Adrenal gland (tissue), 12 donors: ENCODE data around the gene PKDCC. TPM values are rescaled to one million over a fixed set of nuclear protein-coding genes. Genes with fewer than 3 reads are reported as not detected.
A peak's percentile ranks its signal among the peaks of the same experiment; 100 is the strongest.

Experiments used
- DNase-seq, 7 donors: peaks; one replicate each; pipeline ENCODE4 v3.0.0-alpha.2; 2019 to 2020
- H3K27ac ChIP-seq, 5 donors: fragments of 200-600 bp; sonication (generic) in 4 of 5; 1 replicate in 3 of 5; 2 replicates in 2 of 5; pipeline versions ENCODE4 v1.5.1 to v1.8.0; 2016 to 2020; ENCODE audit warnings: mild to moderate bottlenecking in 1 of 5
- H3K27me3 ChIP-seq: fragments of 200-600 bp; 2 replicates; pipeline ENCODE4 v1.8.0; 2021
- H3K36me3 ChIP-seq, 2 donors: fragments of 200-600 bp; replicated peaks in 1 of 2; 1 replicate in 1 of 2; 2 replicates in 1 of 2; pipeline versions ENCODE4 v1.5.1 to v1.8.0; 2018 to 2022
- H3K4me1 ChIP-seq, 2 donors: fragments of 200-600 bp; replicated peaks in 1 of 2; 1 replicate in 1 of 2; 2 replicates in 1 of 2; pipeline versions ENCODE4 v1.5.1 to v1.8.0; 2018 to 2021
- H3K4me3 ChIP-seq, 4 donors: fragments of 200-600 bp; sonication (generic) in 3 of 4; one replicate each; pipeline ENCODE4 v1.5.1; 2016 to 2018
- H3K9me3 ChIP-seq, 3 donors: fragments of 200-600 bp; sonication (generic) in 1 of 3; replicated peaks in 1 of 3; 1 replicate in 2 of 3; 2 replicates in 1 of 3; pipeline versions ENCODE4 v1.5.1 to v1.8.0; 2016 to 2021
- POLR2A ChIP-seq, 2 donors: fragments of 450-650 bp; IDR thresholded peaks; one replicate each; pipeline ENCODE4 v1.6.1; 2017; ENCODE audit warnings: antibody characterized with exemption in 2 of 2, mild to moderate bottlenecking in 2 of 2, moderate library complexity in 1 of 2
- WGBS, 4 donors: extraction: QIAGEN DNeasy Blood & Tissue Kit in 2 of 4; methylation state at CpG; one replicate each; pipeline versions ENCODE4 v1.1.5 to v1.1.7; 2013 to 2017; 5-methylcytosine and 5-hydroxymethylcytosine counted together
- intact Hi-C, 2 donors: fragments of 100-400 bp; cut with DNase I; formaldehyde crosslinking; loops; one replicate each; pipeline versions ENCODE4 v1.14.1 to v1.15.0; 2022 to 2023
- polyA plus RNA-seq, 3 donors: library from polyadenylated mRNA; stranded (reverse); fragments of 200-250 nt in 2 of 3; fragments of 350-450 nt in 1 of 3; fragmentation: Illumina TruSeq in 1 of 3; extraction: RNeasy Lipid Tissue Mini Kit (QIAGEN cat#74804) in 1 of 3; gene quantifications; one replicate each; pipeline ENCODE4 v1.2.3, GENCODE V29; 2013 to 2014
- total RNA-seq, 9 donors: library from RNA; depleted of rRNA in 4 of 9; stranded (reverse); fragments of >200 nt in 4 of 9; fragments of 120-200 nt in 1 of 9; fragmentation: NEBNext Ultra II Directional in 1 of 9; extraction: Animal tissue kit (Norgen Biotek cat#: 25700) in 1 of 9; gene quantifications; one replicate each; pipeline versions ENCODE4 v1.1.0 to v1.2.4, GENCODE V29; 2013 to 2023
- TF ChIP-seq, protein P1 (sequence below), 6 experiments: fragments of 450-650 bp in 4 of 6; fragments of 200-600 bp in 2 of 6; sonication (generic) in 1 of 6; IDR thresholded peaks; 1 replicate in 5 of 6; 2 replicates in 1 of 6; pipeline versions ENCODE4 v1.5.1 to v1.8.0; 2016 to 2021; ENCODE audit warnings: antibody characterized with exemption in 6 of 6, mild to moderate bottlenecking in 2 of 6, moderate library complexity in 1 of 6
- donor health status: healthy with polysubstance abuse.
- donor health status: Bipolar disorder and iron deficiency.
- donor health status: DM: yes; HTN: yes; CAD: no.
- donor health status: DM: no; HTN: no; CAD: no.
- donor health status: DM: no; HTN: no; CAD: no.
- donor health status: DM: yes; HTN: yes; CAD: no.

Gene PKDCC
- total and polyA plus RNA-seq, 12 donors: 29.7 to 170 (median 51.5) TPM

DNA sequence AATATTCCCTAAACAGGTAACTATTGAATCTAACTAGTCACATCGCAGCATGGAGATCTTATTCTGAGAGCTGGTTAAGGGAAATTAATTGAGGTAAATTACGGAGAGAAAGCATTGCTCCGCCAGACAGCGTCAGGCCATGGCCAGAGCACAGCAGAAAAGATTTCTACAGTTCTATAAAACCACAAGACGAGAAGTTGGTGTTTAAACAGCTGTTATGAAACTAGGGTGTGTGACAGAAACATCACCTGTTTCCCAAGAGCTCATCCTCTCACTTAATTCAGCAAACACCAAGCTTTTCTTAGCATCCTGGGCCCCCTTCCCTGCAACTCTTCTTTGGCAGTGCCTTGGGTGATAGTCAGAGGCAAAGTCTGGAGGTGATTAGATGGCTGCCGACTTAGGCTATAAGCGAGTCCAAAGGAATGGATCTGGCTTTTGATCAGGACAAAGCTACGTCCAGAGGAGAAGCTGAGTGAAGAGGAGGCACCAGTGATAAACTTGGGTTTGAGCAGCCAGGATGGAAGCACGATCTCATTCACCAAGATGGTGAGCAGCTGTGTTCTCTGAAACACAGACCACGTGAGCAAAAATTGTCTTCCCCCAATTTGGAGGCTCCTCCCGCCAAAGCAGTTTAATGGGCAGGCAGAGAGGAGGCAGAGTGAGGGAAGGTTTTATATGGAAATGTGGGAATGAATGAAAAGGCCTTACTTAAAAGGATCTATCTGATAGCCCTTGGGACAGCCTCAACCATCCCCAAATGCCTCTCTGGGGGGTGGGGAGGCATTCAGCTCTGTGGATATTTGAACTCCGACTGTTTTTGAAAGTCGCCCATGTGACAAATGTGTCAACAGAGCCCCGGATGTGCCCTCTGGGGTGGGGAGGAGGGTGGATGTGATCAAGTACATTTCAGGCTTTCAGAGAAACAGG is 57.8 kb downstream of the PKDCC start:
- intact Hi-C loops: loop anchor here in 1 of 2 donors (10.0 kb wide), 1 partner anchor 69 kb away; no protein-coding TSS in a partner anchor
- Histone ChIP-seq H3K27me3 (no peaks in the 10 kb centered on the region), H3K9me3 (no peaks in the 10 kb centered on the region), H3K4me1 (peaks cover 12 to 23% of the 10 kb centered on the region in 2 donors), H3K4me3 (no peak overlapping the region), H3K36me3 (no peaks in the 10 kb centered on the region), H3K27ac (peak overlapping the region in 3 of 5 donors; percentile 16 to 77 (median 67))
- WGBS, 4 donors: 65 to 76% (median 70%) methylated on average over 14 of the region's 14 CpGs
- peak in 6 of 7 donors; percentile 43 to 78 (median 54) for DNase-seq
- TF ChIP-seq, protein P1, sequence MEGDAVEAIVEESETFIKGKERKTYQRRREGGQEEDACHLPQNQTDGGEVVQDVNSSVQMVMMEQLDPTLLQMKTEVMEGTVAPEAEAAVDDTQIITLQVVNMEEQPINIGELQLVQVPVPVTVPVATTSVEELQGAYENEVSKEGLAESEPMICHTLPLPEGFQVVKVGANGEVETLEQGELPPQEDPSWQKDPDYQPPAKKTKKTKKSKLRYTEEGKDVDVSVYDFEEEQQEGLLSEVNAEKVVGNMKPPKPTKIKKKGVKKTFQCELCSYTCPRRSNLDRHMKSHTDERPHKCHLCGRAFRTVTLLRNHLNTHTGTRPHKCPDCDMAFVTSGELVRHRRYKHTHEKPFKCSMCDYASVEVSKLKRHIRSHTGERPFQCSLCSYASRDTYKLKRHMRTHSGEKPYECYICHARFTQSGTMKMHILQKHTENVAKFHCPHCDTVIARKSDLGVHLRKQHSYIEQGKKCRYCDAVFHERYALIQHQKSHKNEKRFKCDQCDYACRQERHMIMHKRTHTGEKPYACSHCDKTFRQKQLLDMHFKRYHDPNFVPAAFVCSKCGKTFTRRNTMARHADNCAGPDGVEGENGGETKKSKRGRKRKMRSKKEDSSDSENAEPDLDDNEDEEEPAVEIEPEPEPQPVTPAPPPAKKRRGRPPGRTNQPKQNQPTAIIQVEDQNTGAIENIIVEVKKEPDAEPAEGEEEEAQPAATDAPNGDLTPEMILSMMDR (IDR thresholded peaks at IDR 0.05): no peak
- no peak for TF ChIP-seq POLR2A (IDR thresholded peaks at IDR 0.05)

DNA sequence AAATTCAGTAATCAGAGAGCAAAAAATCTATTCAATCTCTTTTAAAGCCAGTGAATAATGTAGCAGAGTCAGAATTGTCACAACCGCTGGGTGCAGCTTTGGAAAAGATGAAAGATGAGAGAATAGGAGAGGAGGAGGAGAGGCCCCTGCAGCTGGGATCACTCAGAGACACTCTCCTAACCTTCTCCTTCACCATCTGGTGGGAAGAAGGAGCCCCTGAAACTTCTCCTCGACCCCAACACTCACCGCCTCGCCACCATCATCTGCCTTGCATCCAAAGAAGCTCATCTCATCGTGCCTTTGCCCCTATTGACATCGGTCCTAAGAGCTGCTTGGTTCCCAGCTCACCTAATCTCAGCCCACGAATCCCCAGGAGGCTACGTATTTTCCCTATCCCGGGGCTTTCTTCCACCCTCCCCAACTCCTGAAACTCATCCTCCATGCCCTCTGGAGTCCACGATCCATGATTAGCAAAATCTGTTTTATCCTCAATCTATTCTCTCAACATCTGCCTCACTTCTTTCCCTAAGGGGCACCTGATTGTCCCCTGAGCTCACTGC is 58.5 kb downstream of the PKDCC start:
- Histone ChIP-seq H3K4me1 (peaks cover 9 to 19% of the 10 kb centered on the region in 2 donors), H3K36me3 (no peaks in the 10 kb centered on the region), H3K27me3 (no peaks in the 10 kb centered on the region), H3K27ac (peak overlapping the region in 2 of 5 donors; percentile 66 to 77), H3K4me3 (no peak overlapping the region), H3K9me3 (no peaks in the 10 kb centered on the region)
- intact Hi-C loops: loop anchor here in 1 of 2 donors (10.0 kb wide), 1 partner anchor 68 kb away; no protein-coding TSS in a partner anchor
- WGBS, 4 donors: 80 to 85% (median 82%) methylated on average over 10 of the region's 10 CpGs
- no peak for TF ChIP-seq POLR2A (IDR thresholded peaks at IDR 0.05)
- TF ChIP-seq, protein P1 (IDR thresholded peaks at IDR 0.05): no peak
- DNase-seq: no peak

DNA sequence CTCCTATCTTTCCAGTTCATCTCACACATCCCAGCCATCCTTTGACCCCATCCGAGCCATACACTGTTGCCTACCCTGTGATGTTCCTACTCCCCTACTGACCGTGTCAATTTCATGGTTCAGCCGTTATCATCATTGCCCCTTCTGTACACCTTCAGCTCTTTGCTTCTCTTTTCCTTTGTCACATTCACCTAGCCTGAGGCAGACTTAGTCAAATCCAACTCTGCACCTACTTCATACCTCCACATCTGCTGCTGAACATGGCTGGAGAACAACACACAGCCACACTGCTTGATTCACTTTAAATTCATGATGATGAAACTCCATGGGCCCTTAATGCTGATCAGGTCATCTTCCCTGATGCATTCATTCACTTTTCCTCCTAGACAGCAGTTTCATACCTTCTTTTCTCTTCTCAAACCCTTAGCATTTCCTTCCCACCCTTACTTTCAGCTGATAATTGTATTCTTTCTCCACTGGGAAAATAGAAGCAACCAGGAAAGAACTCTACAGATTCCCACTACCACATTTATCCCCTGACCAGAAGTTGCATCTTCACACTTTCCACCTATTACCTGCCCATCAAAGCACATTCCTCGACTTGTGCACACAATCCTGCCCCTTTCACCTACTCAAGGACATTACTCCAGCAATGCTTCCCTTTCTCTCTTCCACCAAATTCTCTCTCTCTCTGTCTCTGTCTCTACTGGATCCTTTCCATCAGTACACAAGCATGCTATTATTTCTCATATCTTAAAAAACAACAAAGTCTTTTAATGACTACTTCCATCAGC is 59.6 kb downstream of the PKDCC start:
- intact Hi-C loops: loop anchor here in 1 of 2 donors (10.0 kb wide), 1 partner anchor 67 kb away; no protein-coding TSS in a partner anchor
- 86 to 92% (median 89%) methylated on average over 4 of the region's 4 CpGs for WGBS, 4 donors

More for the DNA sequence above, 59.6 kb downstream of the PKDCC start:
- H3K27ac ChIP-seq: no peak overlapping the region
- H3K9me3 ChIP-seq: no peaks in the 10 kb centered on the region
- H3K27me3 ChIP-seq: no peaks in the 10 kb centered on the region
- TF ChIP-seq, protein P1 (IDR thresholded peaks at IDR 0.05): no peak
- no peak for TF ChIP-seq POLR2A (IDR thresholded peaks at IDR 0.05)
- no peaks in the 10 kb centered on the region for H3K36me3 ChIP-seq
- no peak overlapping the region for H3K4me3 ChIP-seq
- no peak for DNase-seq
- peaks cover 0 to 8% of the 10 kb centered on the region in 2 donors for H3K4me1 ChIP-seq

Other genes with a start within 250 kb of the PKDCC start
- 10 to 100 TPM; 32.1 to 64.0 (median 55.6) TPM for gene EML4, start 121.3 kb downstream of the PKDCC start, total RNA-seq
- 10 to 100 TPM; 29.9 to 37.5 (median 35.9) TPM for gene EML4, start 121.3 kb downstream of the PKDCC start, polyA plus RNA-seq